ENCODE data around the gene POLD4. TPM values are rescaled to one million over a fixed set of nuclear protein-coding genes. Genes with fewer than 3 reads are reported as not detected.

The POLD4 gene
- total RNA-seq, 1 donor from 2014 or later = 80.0 TPM

- H3K4me3 ChIP-seq = no peak overlapping the region
- intact Hi-C loops (cut with DNase I) = no loop called here
- no peak overlapping the region for H3K27ac ChIP-seq
- DNase-seq (ENCODE audit: extremely low spot score in 2 of 2) = no peak
- TF ChIP-seq, protein P1, sequence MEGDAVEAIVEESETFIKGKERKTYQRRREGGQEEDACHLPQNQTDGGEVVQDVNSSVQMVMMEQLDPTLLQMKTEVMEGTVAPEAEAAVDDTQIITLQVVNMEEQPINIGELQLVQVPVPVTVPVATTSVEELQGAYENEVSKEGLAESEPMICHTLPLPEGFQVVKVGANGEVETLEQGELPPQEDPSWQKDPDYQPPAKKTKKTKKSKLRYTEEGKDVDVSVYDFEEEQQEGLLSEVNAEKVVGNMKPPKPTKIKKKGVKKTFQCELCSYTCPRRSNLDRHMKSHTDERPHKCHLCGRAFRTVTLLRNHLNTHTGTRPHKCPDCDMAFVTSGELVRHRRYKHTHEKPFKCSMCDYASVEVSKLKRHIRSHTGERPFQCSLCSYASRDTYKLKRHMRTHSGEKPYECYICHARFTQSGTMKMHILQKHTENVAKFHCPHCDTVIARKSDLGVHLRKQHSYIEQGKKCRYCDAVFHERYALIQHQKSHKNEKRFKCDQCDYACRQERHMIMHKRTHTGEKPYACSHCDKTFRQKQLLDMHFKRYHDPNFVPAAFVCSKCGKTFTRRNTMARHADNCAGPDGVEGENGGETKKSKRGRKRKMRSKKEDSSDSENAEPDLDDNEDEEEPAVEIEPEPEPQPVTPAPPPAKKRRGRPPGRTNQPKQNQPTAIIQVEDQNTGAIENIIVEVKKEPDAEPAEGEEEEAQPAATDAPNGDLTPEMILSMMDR (IDR thresholded peaks at IDR 0.05) = no peak
- TF ChIP-seq POLR2AphosphoS5 (IDR thresholded peaks at IDR 0.05; ENCODE audit: insufficient read depth in 1 of 2, low read depth in 1 of 2) (no peak), POLR2A (IDR thresholded peaks at IDR 0.05) (no peak)
- no peaks in the 10 kb centered on the region for H3K36me3 ChIP-seq
- H3K9me3 ChIP-seq = no peaks in the 10 kb centered on the region
- no peaks in the 10 kb centered on the region for H3K27me3 ChIP-seq
- H3K4me1 ChIP-seq = peaks cover 54% of the 10 kb centered on the region
These were observed 37.9 kb downstream of the POLD4 start for GRCh38 chr11:67315325-67315909.

DNA sequence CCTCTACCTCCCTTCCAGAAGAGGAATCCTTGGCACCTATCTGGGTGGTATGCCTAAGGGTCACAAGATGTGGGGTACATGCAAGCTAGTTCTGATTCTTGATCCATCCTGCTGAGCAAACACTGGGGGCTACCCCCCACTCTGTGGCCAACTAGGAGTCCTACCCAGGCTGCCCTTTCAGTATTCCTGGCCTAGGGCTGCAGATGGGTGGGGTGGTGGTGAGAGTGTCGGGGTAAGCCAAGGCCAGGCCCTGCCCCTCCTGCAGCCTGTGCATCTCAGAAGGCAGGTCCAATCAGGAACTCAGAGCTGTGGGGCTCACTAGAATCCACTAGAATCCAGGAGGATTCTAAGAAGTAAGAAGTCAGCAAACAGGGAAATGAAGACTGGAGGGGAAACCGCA is 39.1 kb downstream of the POLD4 start:
- intact Hi-C loops (cut with DNase I) = no loop called here
- H3K4me1 ChIP-seq = peaks cover 46% of the 10 kb centered on the region

GRCh38 chr11:67313125-67313890 is 40.0 kb downstream of the POLD4 start:
- no peak for TF ChIP-seq POLR2A (IDR thresholded peaks at IDR 0.05)
- TF ChIP-seq, protein P1 (IDR thresholded peaks at IDR 0.05) = no peak
- no peak for TF ChIP-seq POLR2AphosphoS5 (IDR thresholded peaks at IDR 0.05; ENCODE audit: insufficient read depth in 1 of 2, low read depth in 1 of 2)
- intact Hi-C loops (cut with DNase I) = no loop called here

More for the DNA sequence above, 39.1 kb downstream of the POLD4 start:
- Histone ChIP-seq H3K27me3 (no peaks in the 10 kb centered on the region), H3K36me3 (peaks cover 0 to 9% of the 10 kb centered on the region in 2 donors), H3K4me3 (no peak overlapping the region), H3K9me3 (no peaks in the 10 kb centered on the region), H3K27ac (peak overlapping the region; percentile 81)
- TF ChIP-seq POLR2A (IDR thresholded peaks at IDR 0.05) (no peak), POLR2AphosphoS5 (IDR thresholded peaks at IDR 0.05; ENCODE audit: insufficient read depth in 1 of 2, low read depth in 1 of 2) (no peak)
- TF ChIP-seq, protein P1 (IDR thresholded peaks at IDR 0.05) = no peak
- DNase-seq (ENCODE audit: extremely low spot score in 2 of 2) = no peak

DNA sequence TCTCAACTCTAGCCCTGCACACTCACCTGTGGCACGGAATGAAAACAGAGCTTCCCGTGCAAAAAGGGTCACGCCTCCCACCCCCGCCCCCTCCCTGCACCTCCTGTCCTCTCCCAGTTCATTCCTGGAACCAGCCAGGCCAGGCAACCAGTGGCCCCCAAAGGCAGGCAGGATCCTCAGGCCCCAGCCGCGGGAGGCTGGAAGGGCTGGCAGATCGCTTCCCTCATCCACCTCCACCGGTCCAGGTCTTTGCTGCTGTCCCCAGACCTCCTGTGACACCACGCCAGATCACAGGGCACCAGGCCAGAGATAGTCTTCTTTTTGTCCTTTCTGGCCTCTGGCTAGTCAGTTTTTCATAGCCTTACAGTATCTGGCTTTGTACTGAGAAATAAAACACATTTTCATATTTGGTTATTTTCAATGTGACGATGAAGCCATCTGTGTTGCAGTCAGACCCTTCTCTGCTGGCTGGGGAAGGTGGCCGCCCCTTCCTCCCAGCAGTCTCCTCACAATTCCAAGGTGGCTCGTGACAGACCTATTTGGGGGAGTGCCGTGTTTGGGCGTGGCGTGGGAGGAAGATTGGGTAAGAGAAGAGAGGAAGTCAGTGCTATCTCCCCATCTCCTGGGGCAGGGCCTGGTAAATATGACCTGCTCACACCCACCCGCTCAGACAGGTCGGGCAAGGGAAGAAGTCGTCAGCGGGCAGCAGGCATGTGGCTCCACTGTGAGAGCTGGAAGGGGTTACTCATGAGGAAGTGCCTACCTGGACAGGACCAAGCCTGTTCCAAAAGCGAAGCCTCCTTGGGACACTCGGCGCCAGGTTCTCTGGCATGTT is 40.9 kb downstream of the POLD4 start:
- peaks cover 0 to 9% of the 10 kb centered on the region in 2 donors for H3K36me3 ChIP-seq
- intact Hi-C loops (cut with DNase I) = no loop called here
- peaks cover 33% of the 10 kb centered on the region for H3K4me1 ChIP-seq
- H3K4me3 ChIP-seq = no peak overlapping the region
- H3K27ac ChIP-seq = peak overlapping the region; percentile 87
- no peaks in the 10 kb centered on the region for H3K9me3 ChIP-seq
- no peaks in the 10 kb centered on the region for H3K27me3 ChIP-seq
- no peak for TF ChIP-seq POLR2A (IDR thresholded peaks at IDR 0.05)
- TF ChIP-seq, protein P1 (IDR thresholded peaks at IDR 0.05) = no peak
- peak; percentile 60 to 76 for TF ChIP-seq POLR2AphosphoS5 (IDR thresholded peaks at IDR 0.05; ENCODE audit: insufficient read depth in 1 of 2, low read depth in 1 of 2)
- peak; percentile 95 to 96 for DNase-seq (ENCODE audit: extremely low spot score in 2 of 2)

More at GRCh38 chr11:67313125-67313890, 40.0 kb downstream of the POLD4 start:
- no peaks in the 10 kb centered on the region for H3K9me3 ChIP-seq
- H3K36me3 ChIP-seq = peaks cover 0 to 9% of the 10 kb centered on the region in 2 donors
- H3K4me1 ChIP-seq = peaks cover 37% of the 10 kb centered on the region
- H3K4me3 ChIP-seq = no peak overlapping the region
- H3K27me3 ChIP-seq = no peaks in the 10 kb centered on the region
- H3K27ac ChIP-seq = peak overlapping the region; percentile 81
- DNase-seq (ENCODE audit: extremely low spot score in 2 of 2) = no peak
